DOHH2 (cell line): Measurements from ENCODE around the gene TOMM40.

Experiments used
- H3F3A ChIP-seq: fragments of 200-600 bp; sonication (generic), shearing (Covaris generic); 2 replicates; pipeline ENCODE4 v1.6.0; 2016; ENCODE audit warnings: antibody characterized with exemption, mild to moderate bottlenecking; ENCODE audit not compliant: control insufficient read depth, insufficient read depth
- H3K27ac ChIP-seq: fragments of 200-600 bp; sonication (generic); 2 replicates; pipeline ENCODE4 v1.5.1; 2014; ENCODE audit warnings: low read depth, mild to moderate bottlenecking, low read length, moderate library complexity
- H3K27me3 ChIP-seq: fragments of 200-600 bp; sonication (generic); 2 replicates; pipeline ENCODE4 v1.6.1; 2014; ENCODE audit warnings: mild to moderate bottlenecking, low read length, mixed read lengths; ENCODE audit not compliant: control insufficient read depth
- H3K36me3 ChIP-seq: fragments of 200-600 bp; sonication (generic); 2 replicates; pipeline ENCODE4 v1.6.1; 2014; ENCODE audit warnings: mild to moderate bottlenecking, low read length, moderate library complexity, mixed read lengths; ENCODE audit not compliant: control insufficient read depth
- H3K4me1 ChIP-seq: fragments of 200-600 bp; sonication (generic); 2 replicates; pipeline ENCODE4 v1.6.1; 2014; ENCODE audit warnings: mild to moderate bottlenecking, low read length, mixed read lengths; ENCODE audit not compliant: control insufficient read depth
- H3K4me2 ChIP-seq: fragments of 200-600 bp; sonication (generic); 2 replicates; pipeline ENCODE4 v1.6.0; 2014; ENCODE audit warnings: mild to moderate bottlenecking, low read length, moderate library complexity
- H3K4me3 ChIP-seq: fragments of 200-600 bp; sonication (generic); 2 replicates; pipeline ENCODE4 v1.5.1; 2014; ENCODE audit warnings: mild to moderate bottlenecking, low read length, mixed read lengths
- H3K79me2 ChIP-seq: fragments of 200-600 bp; sonication (generic); 2 replicates; pipeline ENCODE4 v1.6.1; 2014; ENCODE audit warnings: mild to moderate bottlenecking, low read length, mixed read lengths; ENCODE audit not compliant: control insufficient read depth
- H3K9me2 ChIP-seq: fragments of 200-600 bp; sonication (generic); replicated peaks from 2 replicates; pipeline ENCODE4 v1.6.1; 2014; ENCODE audit warnings: mild to moderate bottlenecking, low read length, mixed read lengths; ENCODE audit not compliant: control insufficient read depth
- H3K9me3 ChIP-seq: fragments of 200-600 bp; sonication (generic); 2 replicates; pipeline ENCODE4 v1.6.1; 2014; ENCODE audit warnings: antibody characterized with exemption, low read length, mixed read lengths; ENCODE audit not compliant: control insufficient read depth, insufficient read depth
- H4K20me1 ChIP-seq: fragments of 200-600 bp; sonication (generic); 2 replicates; pipeline ENCODE4 v1.6.0; 2014; ENCODE audit warnings: low read depth, mild to moderate bottlenecking, antibody characterized with exemption, low read length, moderate library complexity; ENCODE audit not compliant: control insufficient read depth, insufficient read depth
- CTCF ChIP-seq: fragments of 200-600 bp; sonication (generic); IDR thresholded peaks from one replicate; pipeline ENCODE4 v1.5.1; 2014; ENCODE audit warnings: antibody characterized with exemption, mild to moderate bottlenecking, low read depth, low read length; ENCODE audit not compliant: poor library complexity, severe bottlenecking
- EZH2phosphoT487 ChIP-seq: fragments of 200-600 bp; sonication (generic); IDR thresholded peaks from 2 replicates; pipeline ENCODE4 v1.6.1; 2017; ENCODE audit warnings: borderline replicate concordance, mild to moderate bottlenecking, antibody characterized with exemption, low read length, moderate library complexity, mixed read lengths

The TOMM40 gene

GRCh38 chr19:44903602-44904425 is 12.8 kb downstream of the TOMM40 start:
- Histone ChIP-seq H3K36me3 (peaks cover 43% of the 10 kb centered on the region), H3K4me1 (peaks cover 13% of the 10 kb centered on the region)

GRCh38 chr19:44904426-44904994 is 13.5 kb downstream of the TOMM40 start:
- Histone ChIP-seq H3K9me3 (no peaks in the 10 kb centered on the region), H4K20me1 (peaks cover 10% of the 10 kb centered on the region; the same call in 1 of the 2 replicates), H3K9me2 (no peaks in the 10 kb centered on the region), H3F3A (peaks cover 2% of the 10 kb centered on the region), H3K4me2 (no peak overlapping the region), H3K27ac (no peak overlapping the region), H3K4me1 (peaks cover 13% of the 10 kb centered on the region), H3K4me3 (no peak overlapping the region), H3K36me3 (peaks cover 39% of the 10 kb centered on the region), H3K79me2 (no peaks in the 10 kb centered on the region), H3K27me3 (peaks cover 14% of the 10 kb centered on the region)
- TF ChIP-seq CTCF: peak; percentile 60
- no peak for TF ChIP-seq EZH2phosphoT487

More at GRCh38 chr19:44903602-44904425, 12.8 kb downstream of the TOMM40 start:
- TF ChIP-seq EZH2phosphoT487 (no peak), CTCF (peak; percentile 98)
- peaks cover 2% of the 10 kb centered on the region for H3F3A ChIP-seq
- no peaks in the 10 kb centered on the region for H3K9me3 ChIP-seq
- 0 out of 2 replicates have a peak overlapping the region, but pooled peaks have one; percentile 3 for H3K4me2 ChIP-seq
- no peak overlapping the region for H3K4me3 ChIP-seq
- no peaks in the 10 kb centered on the region for H3K9me2 ChIP-seq
- no peaks in the 10 kb centered on the region for H3K79me2 ChIP-seq
- peaks cover 14% of the 10 kb centered on the region for H3K27me3 ChIP-seq
- H3K27ac ChIP-seq: no peak overlapping the region
- peaks cover 10% of the 10 kb centered on the region; the same call in 1 of the 2 replicates for H4K20me1 ChIP-seq

GRCh38 chr19:44905437-44906160 is 14.5 kb downstream of the TOMM40 start, which contains the start of gene APOE:
Gene APOE, plus strand, starts transcription at chr19:44905796. Its CDS starts 829 bp downstream, at chr19:44906625.
- TF ChIP-seq EZH2phosphoT487: no peak; the same call in 1 of the 2 replicates
- no peak for TF ChIP-seq CTCF
- Histone ChIP-seq H3K79me2 (no peaks in the 10 kb centered on the region), H3K4me3 (no peak within 1 kb of the TSS), H3K36me3 (peaks cover 28% of the 10 kb centered on the region), H3K27ac (no peak within 1 kb of the TSS), H3K4me2 (peak within 1 kb of the TSS; percentile 16; the same call in 1 of the 2 replicates), H3K9me3 (no peaks in the 10 kb centered on the region), H4K20me1 (peaks cover 10% of the 10 kb centered on the region; the same call in 1 of the 2 replicates), H3K27me3 (peaks cover 14% of the 10 kb centered on the region), H3F3A (peaks cover 2% of the 10 kb centered on the region), H3K4me1 (peaks cover 13% of the 10 kb centered on the region), H3K9me2 (no peaks in the 10 kb centered on the region)
